ENCODE results near the gene SHISA4.
"Not testable (repeated sequence)": the region's sequence is repeated elsewhere in the genome, so short reads cannot be mapped to it uniquely, and the experiment has no call there.

Gene SHISA4

GRCh38 chr1:201899683-201900429 lies 11.2 kb downstream of the SHISA4 start:
- no peak for DNase-seq

GRCh38 chr1:201900476-201900875 lies 11.8 kb downstream of the SHISA4 start:
- no peak for DNase-seq

GRCh38 chr1:201901036-201901435 lies 12.3 kb downstream of the SHISA4 start:
- not testable (repeated sequence) for DNase-seq

GRCh38 chr1:201902198-201902597 lies 13.5 kb downstream of the SHISA4 start:
- DNase-seq = no peak

GRCh38 chr1:201903135-201903534 lies 14.4 kb downstream of the SHISA4 start:
- DNase-seq = no peak

GRCh38 chr1:201904579-201904978 lies 15.9 kb downstream of the SHISA4 start:
- no peak for DNase-seq

GRCh38 chr1:201905234-201905890 lies 16.7 kb downstream of the SHISA4 start:
- DNase-seq = no peak

GRCh38 chr1:201906336-201906735 lies 17.6 kb downstream of the SHISA4 start:
- DNase-seq = peak; percentile 12

- DNase-seq = no peak
These were observed 18.9 kb downstream of the SHISA4 start for GRCh38 chr1:201907621-201908020.

GRCh38 chr1:201911826-201912571 lies 23.3 kb downstream of the SHISA4 start:
- DNase-seq = no peak

GRCh38 chr1:201912832-201913231 lies 24.1 kb downstream of the SHISA4 start:
- DNase-seq = no peak

GRCh38 chr1:201914456-201915235 lies 25.9 kb downstream of the SHISA4 start:
- DNase-seq = no peak

- peak; percentile 19 for DNase-seq
These were observed 28.1 kb downstream of the SHISA4 start for GRCh38 chr1:201916649-201917249.

- no peak for DNase-seq
These were observed 28.8 kb downstream of the SHISA4 start for GRCh38 chr1:201917362-201918033.

GRCh38 chr1:201918343-201918742 lies 29.6 kb downstream of the SHISA4 start:
- DNase-seq = no peak

- no peak for DNase-seq
These were observed 33.4 kb downstream of the SHISA4 start for GRCh38 chr1:201921952-201922558.

GRCh38 chr1:201925301-201925567 lies 36.5 kb downstream of the SHISA4 start:
- DNase-seq = peak; percentile 11

- DNase-seq = peak; percentile 89
These were observed 37.4 kb downstream of the SHISA4 start for GRCh38 chr1:201925981-201926645.

GRCh38 chr1:201928266-201928665 lies 39.6 kb downstream of the SHISA4 start:
- no peak for DNase-seq

- no peak for DNase-seq
These were observed 41.4 kb downstream of the SHISA4 start for GRCh38 chr1:201930137-201930536.

GRCh38 chr1:201930803-201931202 lies 42.1 kb downstream of the SHISA4 start:
- DNase-seq = no peak

Measured in NCI-H2171 (cell line).